ENCODE measurements around the gene HIVEP3. TPM values are rescaled to one million over a fixed set of nuclear protein-coding genes. Genes with fewer than 3 reads are reported as not detected.

HIVEP3 gene
- total and polyA plus RNA-seq, 2 donors (not counting 1 experiment from before 2014, with no cell fraction given): 2.0 to 5.1 TPM

GRCh38 chr1:41526956-41527561, 391.7 kb downstream of the HIVEP3 start:
- Histone ChIP-seq H3K4me1 (ENCODE audit: control insufficient read depth in 2 of 2, insufficient read depth in 2 of 2, low read length in 2 of 2) (no peaks in the 10 kb centered on the region), H2AFZ (ENCODE audit: insufficient read depth, low read depth, low read length, poor library complexity, severe bottlenecking) (no peak overlapping the region), H3K4me3 (ENCODE audit: control extremely low read depth in 1 of 5, extremely low read depth in 1 of 5, insufficient read depth in 1 of 5, low read depth in 2 of 5, low read length in 4 of 5) (no peak overlapping the region), H3K4me2 (replicated peaks; ENCODE audit: low read depth, low read length, poor library complexity, severe bottlenecking) (no peak overlapping the region), H3K27ac (ENCODE audit: low read length in 2 of 2) (peak overlapping the region in 1 of 2 donors; percentile 19), H3K27me3 (replicated peaks in 1 of 4; ENCODE audit: control extremely low read depth in 1 of 4, control insufficient read depth in 3 of 4, insufficient read depth in 4 of 4, low read length in 3 of 4) (no peaks in the 10 kb centered on the region), H3K36me3 (replicated peaks in 1 of 2; ENCODE audit: control extremely low read depth in 1 of 2, control insufficient read depth in 1 of 2, extremely low read depth in 1 of 2, insufficient read depth in 2 of 2, low read length in 1 of 2) (peaks cover 0 to 8% of the 10 kb centered on the region in 2 experiments), H3K79me2 (ENCODE audit: control insufficient read depth, insufficient read depth, low read length) (no peaks in the 10 kb centered on the region), H3K9ac (ENCODE audit: low read length) (no peak overlapping the region), H4K20me1 (ENCODE audit: control insufficient read depth, insufficient read depth, low read length, poor library complexity, severe bottlenecking) (no peaks in the 10 kb centered on the region), H3K9me3 (ENCODE audit: control extremely low read depth in 1 of 3, control insufficient read depth in 2 of 3, insufficient read depth in 1 of 3, low read length in 2 of 3) (no peaks in the 10 kb centered on the region)
- ChIA-PET POLR2A (no interaction called here), CTCF (no interaction called here)
- no peaks in the 10 kb centered on the region for H3K27me3 Mint-ChIP-seq
- TF ChIP-seq CTCF (IDR thresholded peaks at IDR 0.05) (no peak), EZH2 (IDR thresholded peaks at IDR 0.05; ENCODE audit: borderline replicate concordance, insufficient read depth, low read depth, low read length, poor library complexity, severe bottlenecking) (no peak)
- no peak overlapping the region for H3K4me3 Mint-ChIP-seq
- WGBS (ENCODE audit: insufficient coverage): 100% methylated on average over 4 of the region's 4 CpGs
- peaks cover 2% of the 10 kb centered on the region for H3K4me1 Mint-ChIP-seq
- intact Hi-C loops (cut with micrococcal nuclease): no loop called here
- H3K9me3 Mint-ChIP-seq (ENCODE audit: insufficient read depth): no peaks in the 10 kb centered on the region
- ATAC-seq (ENCODE audit: low read depth): no peak
- no peak for DNase-seq
- H3K27ac Mint-ChIP-seq: no peak overlapping the region

GRCh38 chr1:41525891-41526587, 392.7 kb downstream of the HIVEP3 start:
- Histone ChIP-seq H2AFZ (ENCODE audit: insufficient read depth, low read depth, low read length, poor library complexity, severe bottlenecking) (no peak overlapping the region), H3K36me3 (replicated peaks in 1 of 2; ENCODE audit: control extremely low read depth in 1 of 2, control insufficient read depth in 1 of 2, extremely low read depth in 1 of 2, insufficient read depth in 2 of 2, low read length in 1 of 2) (peaks cover 0 to 8% of the 10 kb centered on the region in 2 experiments), H3K27me3 (replicated peaks in 1 of 4; ENCODE audit: control extremely low read depth in 1 of 4, control insufficient read depth in 3 of 4, insufficient read depth in 4 of 4, low read length in 3 of 4) (no peaks in the 10 kb centered on the region), H3K4me1 (ENCODE audit: control insufficient read depth in 2 of 2, insufficient read depth in 2 of 2, low read length in 2 of 2) (no peaks in the 10 kb centered on the region), H3K9me3 (ENCODE audit: control extremely low read depth in 1 of 3, control insufficient read depth in 2 of 3, insufficient read depth in 1 of 3, low read length in 2 of 3) (no peaks in the 10 kb centered on the region), H3K4me2 (replicated peaks; ENCODE audit: low read depth, low read length, poor library complexity, severe bottlenecking) (no peak overlapping the region), H3K27ac (ENCODE audit: low read length in 2 of 2) (no peak overlapping the region), H3K4me3 (ENCODE audit: control extremely low read depth in 1 of 5, extremely low read depth in 1 of 5, insufficient read depth in 1 of 5, low read depth in 2 of 5, low read length in 4 of 5) (no peak overlapping the region), H4K20me1 (ENCODE audit: control insufficient read depth, insufficient read depth, low read length, poor library complexity, severe bottlenecking) (no peaks in the 10 kb centered on the region), H3K79me2 (ENCODE audit: control insufficient read depth, insufficient read depth, low read length) (no peaks in the 10 kb centered on the region), H3K9ac (ENCODE audit: low read length) (no peak overlapping the region)
- CTCF ChIA-PET: no interaction called here
- Mint-ChIP-seq H3K9me3 (ENCODE audit: insufficient read depth) (no peaks in the 10 kb centered on the region), H3K4me3 (no peak overlapping the region), H3K27ac (no peak overlapping the region), H3K27me3 (no peaks in the 10 kb centered on the region), H3K4me1 (peaks cover 2% of the 10 kb centered on the region)
- POLR2A ChIA-PET: no interaction called here
- no peak for TF ChIP-seq EZH2 (IDR thresholded peaks at IDR 0.05; ENCODE audit: borderline replicate concordance, insufficient read depth, low read depth, low read length, poor library complexity, severe bottlenecking)
- intact Hi-C loops (cut with micrococcal nuclease): no loop called here
- no peak for DNase-seq
- no peak for ATAC-seq (ENCODE audit: low read depth)
- WGBS (ENCODE audit: insufficient coverage): 97% methylated on average over 14 of the region's 18 CpGs
